K562 (cell line): Measurements from ENCODE around the gene CLSTN1. TPM values are rescaled to one million over a fixed set of nuclear protein-coding genes. Genes with fewer than 3 reads are reported as not detected.

Experiments used
- ILK ChIP-seq: fragments of 450-650 bp; IDR thresholded peaks from 2 replicates; pipeline ENCODE4 v1.6.1; 2016; ENCODE audit warnings: missing genetic modification characterization, low read depth, mild to moderate bottlenecking, missing compliant biosample characterization, moderate library complexity, borderline replicate concordance
- MCM7 ChIP-seq, 2 experiments: fragments of 450-650 bp; IDR thresholded peaks; 2 replicates each; pipeline ENCODE4 v1.6.1; 2016 to 2018
- NCOA6 ChIP-seq: fragments of 450-650 bp; IDR thresholded peaks from 2 replicates; pipeline ENCODE4 v1.6.1; 2017; ENCODE audit warnings: mild to moderate bottlenecking
- NFYB ChIP-seq: IDR thresholded peaks from 2 replicates; pipeline ENCODE4 v1.6.1; 2011; ENCODE audit warnings: mild to moderate bottlenecking, moderate library complexity; ENCODE audit not compliant: insufficient read length; ENCODE audit errors: extremely low read depth
- RFX1 ChIP-seq: fragments of 450-650 bp; IDR thresholded peaks from 2 replicates; pipeline ENCODE4 v1.6.1; 2016; ENCODE audit warnings: mild to moderate bottlenecking, moderate library complexity
- TOE1 ChIP-seq, 2 experiments: fragments of 450-650 bp in 1 of 2; sonication (generic) in 1 of 2; formaldehyde crosslinking in 1 of 2; IDR thresholded peaks; 2 replicates each; pipeline versions ENCODE4 v1.7.1 to v1.8.0; 2016 to 2022; ENCODE audit warnings: borderline replicate concordance in 2 of 2, mild to moderate bottlenecking in 2 of 2, antibody characterized with exemption in 1 of 2, inconsistent platforms in 1 of 2, low read depth in 1 of 2, missing genetic modification reagents in 1 of 2, moderate library complexity in 1 of 2
- U2AF1 ChIP-seq: fragments of 200-400 bp; formaldehyde crosslinking; optimal IDR thresholded peaks from 2 replicates; pipeline ENCODE3; 2017; ENCODE audit warnings: mild to moderate bottlenecking, low read depth, low read length, moderate library complexity
- YY1 ChIP-seq, 3 experiments: IDR thresholded peaks; 2 replicates each; pipeline ENCODE4 v1.6.1; 2011; ENCODE audit warnings: low read length in 2 of 3, mild to moderate bottlenecking in 2 of 3, moderate library complexity in 2 of 3, borderline replicate concordance in 1 of 3, control low read depth in 1 of 3, low read depth in 1 of 3; ENCODE audit not compliant: insufficient read depth in 3 of 3, insufficient replicate concordance in 2 of 3, control insufficient read depth in 1 of 3, insufficient read length in 1 of 3; ENCODE audit errors: extremely low read depth in 1 of 3
- ZNF583 ChIP-seq: fragments of 250-450 bp; sonication (Bioruptor Pico); IDR thresholded peaks from 2 replicates; pipeline ENCODE4 v1.4.0; 2020
- polyA plus RNA-seq, 8 experiments: library from polyadenylated mRNA; depleted of rRNA in 4 of 8; stranded (reverse) in 5 of 8; unstranded in 3 of 8; fragments of >200 nt; fragmentation: Nextera tagmentation in 2 of 8; fragmentation: Illumina TruSeq in 1 of 8; extraction: Ambion mirVana in 2 of 8; extraction: Trizol in 1 of 8; gene quantifications; 2 replicates each; pipeline versions ENCODE4 v1.2.1 to v1.2.3, GENCODE V29; 2011 to 2014; ENCODE audit warnings: inconsistent platforms in 1 of 8, missing spikeins in 1 of 8
- total RNA-seq, 7 experiments: library from RNA; depleted of rRNA in 6 of 7; stranded (reverse); fragments of >200 nt in 6 of 7; fragmentation: Illumina TruSeq in 2 of 7; extraction: Trizol in 2 of 7; gene quantifications; 2 replicates each; pipeline versions ENCODE4 v1.2.1 to v1.2.3, GENCODE V29; 2011 to 2021; ENCODE audit warnings: low replicate concordance in 1 of 7
- TF ChIP-seq, protein P1 (sequence below): sonication (generic); formaldehyde crosslinking; IDR thresholded peaks from 2 replicates; pipeline ENCODE4 v1.8.0; 2022; ENCODE audit warnings: missing genetic modification reagents, mild to moderate bottlenecking, moderate library complexity, borderline replicate concordance
- TF ChIP-seq, protein P2 (sequence below): fragments of 450-650 bp; IDR thresholded peaks from 2 replicates; pipeline ENCODE4 v1.6.1; 2016; ENCODE audit warnings: mild to moderate bottlenecking, moderate library complexity

Gene CLSTN1
- total and polyA plus RNA-seq, 9 of the 15 experiments (the other 6 are each of a cell fraction or from before 2014, with no cell fraction given) = 1.1 to 32.5 (median 13.3) TPM

DNA sequence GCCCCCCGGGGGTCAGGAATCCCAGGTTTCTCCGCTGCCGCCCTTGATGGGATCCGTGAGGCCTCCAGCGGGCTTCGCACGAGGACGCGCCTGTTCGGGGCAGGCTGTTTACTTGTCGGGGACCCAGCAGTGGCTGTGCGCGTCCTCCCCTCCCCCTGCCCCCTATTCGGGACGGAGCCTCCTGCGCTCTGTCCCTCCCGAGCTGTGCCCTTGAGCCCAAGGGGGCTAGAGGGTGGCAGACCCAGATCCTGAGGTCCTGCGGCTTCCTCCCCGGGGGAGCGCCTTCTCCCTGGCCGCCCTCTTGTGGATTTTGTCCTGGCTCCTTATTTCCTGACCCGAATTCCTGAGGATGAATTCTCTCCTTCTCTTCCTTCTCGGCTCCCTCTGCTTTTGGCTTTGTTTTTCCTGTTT lies 133.8 kb downstream of the CLSTN1 start (continued):
- TF ChIP-seq NFYB (no peak), RFX1 (no peak), MCM7 (IDR thresholded peaks at IDR 0.05) (no peak), U2AF1 (no peak), YY1 (IDR thresholded peaks at IDR 0.05; ENCODE audit: borderline replicate concordance in 1 of 3, control insufficient read depth in 1 of 3, extremely low read depth in 1 of 3, insufficient read depth in 3 of 3, insufficient read length in 1 of 3, insufficient replicate concordance in 2 of 3, low read depth in 1 of 3, low read length in 2 of 3) (no peak), ZNF583 (CRISPR knock-in tag) (no peak), TOE1 (IDR thresholded peaks at IDR 0.05; ENCODE audit: borderline replicate concordance) (0 out of 2 replicates have a peak, but pooled peaks have one; percentile 18), TOE1 (CRISPR knock-in tag; IDR thresholded peaks at IDR 0.05; ENCODE audit: borderline replicate concordance, low read depth) (no peak), ILK (no peak), NCOA6 (no peak)
- TF ChIP-seq, protein P1, sequence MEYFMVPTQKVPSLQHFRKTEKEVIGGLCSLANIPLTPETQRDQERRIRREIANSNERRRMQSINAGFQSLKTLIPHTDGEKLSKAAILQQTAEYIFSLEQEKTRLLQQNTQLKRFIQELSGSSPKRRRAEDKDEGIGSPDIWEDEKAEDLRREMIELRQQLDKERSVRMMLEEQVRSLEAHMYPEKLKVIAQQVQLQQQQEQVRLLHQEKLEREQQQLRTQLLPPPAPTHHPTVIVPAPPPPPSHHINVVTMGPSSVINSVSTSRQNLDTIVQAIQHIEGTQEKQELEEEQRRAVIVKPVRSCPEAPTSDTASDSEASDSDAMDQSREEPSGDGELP (CRISPR knock-in tag) = peak; percentile 30; the same call in 1 of the 2 replicates
- TF ChIP-seq, protein P2, sequence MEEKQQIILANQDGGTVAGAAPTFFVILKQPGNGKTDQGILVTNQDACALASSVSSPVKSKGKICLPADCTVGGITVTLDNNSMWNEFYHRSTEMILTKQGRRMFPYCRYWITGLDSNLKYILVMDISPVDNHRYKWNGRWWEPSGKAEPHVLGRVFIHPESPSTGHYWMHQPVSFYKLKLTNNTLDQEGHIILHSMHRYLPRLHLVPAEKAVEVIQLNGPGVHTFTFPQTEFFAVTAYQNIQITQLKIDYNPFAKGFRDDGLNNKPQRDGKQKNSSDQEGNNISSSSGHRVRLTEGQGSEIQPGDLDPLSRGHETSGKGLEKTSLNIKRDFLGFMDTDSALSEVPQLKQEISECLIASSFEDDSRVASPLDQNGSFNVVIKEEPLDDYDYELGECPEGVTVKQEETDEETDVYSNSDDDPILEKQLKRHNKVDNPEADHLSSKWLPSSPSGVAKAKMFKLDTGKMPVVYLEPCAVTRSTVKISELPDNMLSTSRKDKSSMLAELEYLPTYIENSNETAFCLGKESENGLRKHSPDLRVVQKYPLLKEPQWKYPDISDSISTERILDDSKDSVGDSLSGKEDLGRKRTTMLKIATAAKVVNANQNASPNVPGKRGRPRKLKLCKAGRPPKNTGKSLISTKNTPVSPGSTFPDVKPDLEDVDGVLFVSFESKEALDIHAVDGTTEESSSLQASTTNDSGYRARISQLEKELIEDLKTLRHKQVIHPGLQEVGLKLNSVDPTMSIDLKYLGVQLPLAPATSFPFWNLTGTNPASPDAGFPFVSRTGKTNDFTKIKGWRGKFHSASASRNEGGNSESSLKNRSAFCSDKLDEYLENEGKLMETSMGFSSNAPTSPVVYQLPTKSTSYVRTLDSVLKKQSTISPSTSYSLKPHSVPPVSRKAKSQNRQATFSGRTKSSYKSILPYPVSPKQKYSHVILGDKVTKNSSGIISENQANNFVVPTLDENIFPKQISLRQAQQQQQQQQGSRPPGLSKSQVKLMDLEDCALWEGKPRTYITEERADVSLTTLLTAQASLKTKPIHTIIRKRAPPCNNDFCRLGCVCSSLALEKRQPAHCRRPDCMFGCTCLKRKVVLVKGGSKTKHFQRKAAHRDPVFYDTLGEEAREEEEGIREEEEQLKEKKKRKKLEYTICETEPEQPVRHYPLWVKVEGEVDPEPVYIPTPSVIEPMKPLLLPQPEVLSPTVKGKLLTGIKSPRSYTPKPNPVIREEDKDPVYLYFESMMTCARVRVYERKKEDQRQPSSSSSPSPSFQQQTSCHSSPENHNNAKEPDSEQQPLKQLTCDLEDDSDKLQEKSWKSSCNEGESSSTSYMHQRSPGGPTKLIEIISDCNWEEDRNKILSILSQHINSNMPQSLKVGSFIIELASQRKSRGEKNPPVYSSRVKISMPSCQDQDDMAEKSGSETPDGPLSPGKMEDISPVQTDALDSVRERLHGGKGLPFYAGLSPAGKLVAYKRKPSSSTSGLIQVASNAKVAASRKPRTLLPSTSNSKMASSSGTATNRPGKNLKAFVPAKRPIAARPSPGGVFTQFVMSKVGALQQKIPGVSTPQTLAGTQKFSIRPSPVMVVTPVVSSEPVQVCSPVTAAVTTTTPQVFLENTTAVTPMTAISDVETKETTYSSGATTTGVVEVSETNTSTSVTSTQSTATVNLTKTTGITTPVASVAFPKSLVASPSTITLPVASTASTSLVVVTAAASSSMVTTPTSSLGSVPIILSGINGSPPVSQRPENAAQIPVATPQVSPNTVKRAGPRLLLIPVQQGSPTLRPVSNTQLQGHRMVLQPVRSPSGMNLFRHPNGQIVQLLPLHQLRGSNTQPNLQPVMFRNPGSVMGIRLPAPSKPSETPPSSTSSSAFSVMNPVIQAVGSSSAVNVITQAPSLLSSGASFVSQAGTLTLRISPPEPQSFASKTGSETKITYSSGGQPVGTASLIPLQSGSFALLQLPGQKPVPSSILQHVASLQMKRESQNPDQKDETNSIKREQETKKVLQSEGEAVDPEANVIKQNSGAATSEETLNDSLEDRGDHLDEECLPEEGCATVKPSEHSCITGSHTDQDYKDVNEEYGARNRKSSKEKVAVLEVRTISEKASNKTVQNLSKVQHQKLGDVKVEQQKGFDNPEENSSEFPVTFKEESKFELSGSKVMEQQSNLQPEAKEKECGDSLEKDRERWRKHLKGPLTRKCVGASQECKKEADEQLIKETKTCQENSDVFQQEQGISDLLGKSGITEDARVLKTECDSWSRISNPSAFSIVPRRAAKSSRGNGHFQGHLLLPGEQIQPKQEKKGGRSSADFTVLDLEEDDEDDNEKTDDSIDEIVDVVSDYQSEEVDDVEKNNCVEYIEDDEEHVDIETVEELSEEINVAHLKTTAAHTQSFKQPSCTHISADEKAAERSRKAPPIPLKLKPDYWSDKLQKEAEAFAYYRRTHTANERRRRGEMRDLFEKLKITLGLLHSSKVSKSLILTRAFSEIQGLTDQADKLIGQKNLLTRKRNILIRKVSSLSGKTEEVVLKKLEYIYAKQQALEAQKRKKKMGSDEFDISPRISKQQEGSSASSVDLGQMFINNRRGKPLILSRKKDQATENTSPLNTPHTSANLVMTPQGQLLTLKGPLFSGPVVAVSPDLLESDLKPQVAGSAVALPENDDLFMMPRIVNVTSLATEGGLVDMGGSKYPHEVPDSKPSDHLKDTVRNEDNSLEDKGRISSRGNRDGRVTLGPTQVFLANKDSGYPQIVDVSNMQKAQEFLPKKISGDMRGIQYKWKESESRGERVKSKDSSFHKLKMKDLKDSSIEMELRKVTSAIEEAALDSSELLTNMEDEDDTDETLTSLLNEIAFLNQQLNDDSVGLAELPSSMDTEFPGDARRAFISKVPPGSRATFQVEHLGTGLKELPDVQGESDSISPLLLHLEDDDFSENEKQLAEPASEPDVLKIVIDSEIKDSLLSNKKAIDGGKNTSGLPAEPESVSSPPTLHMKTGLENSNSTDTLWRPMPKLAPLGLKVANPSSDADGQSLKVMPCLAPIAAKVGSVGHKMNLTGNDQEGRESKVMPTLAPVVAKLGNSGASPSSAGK = peak; percentile 86
